ENCODE data around the gene CLEC11A.
"Not testable (repeated sequence)": the region's sequence is repeated elsewhere in the genome, so short reads cannot be mapped to it uniquely, and the experiment has no call there.

DNA sequence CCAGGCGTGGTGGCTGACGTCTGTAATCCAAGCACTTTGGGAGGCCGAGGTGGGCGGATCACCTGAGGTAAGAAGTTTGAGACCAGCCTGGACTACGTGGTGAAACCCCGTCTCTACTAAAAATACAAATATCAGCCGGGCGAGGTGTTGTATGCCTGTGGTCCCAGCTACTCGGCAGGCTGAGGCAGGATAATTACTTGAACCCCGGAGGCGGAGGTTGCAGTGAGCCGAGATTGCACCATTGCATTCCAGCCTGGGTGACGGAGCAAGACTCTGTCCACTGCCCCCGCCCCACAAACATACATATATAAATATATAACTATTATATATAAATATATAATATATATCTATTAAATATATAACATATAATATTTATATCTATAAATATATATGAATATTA is 24.0 kb downstream of the CLEC11A start:
- TF ChIP-seq, protein P1, sequence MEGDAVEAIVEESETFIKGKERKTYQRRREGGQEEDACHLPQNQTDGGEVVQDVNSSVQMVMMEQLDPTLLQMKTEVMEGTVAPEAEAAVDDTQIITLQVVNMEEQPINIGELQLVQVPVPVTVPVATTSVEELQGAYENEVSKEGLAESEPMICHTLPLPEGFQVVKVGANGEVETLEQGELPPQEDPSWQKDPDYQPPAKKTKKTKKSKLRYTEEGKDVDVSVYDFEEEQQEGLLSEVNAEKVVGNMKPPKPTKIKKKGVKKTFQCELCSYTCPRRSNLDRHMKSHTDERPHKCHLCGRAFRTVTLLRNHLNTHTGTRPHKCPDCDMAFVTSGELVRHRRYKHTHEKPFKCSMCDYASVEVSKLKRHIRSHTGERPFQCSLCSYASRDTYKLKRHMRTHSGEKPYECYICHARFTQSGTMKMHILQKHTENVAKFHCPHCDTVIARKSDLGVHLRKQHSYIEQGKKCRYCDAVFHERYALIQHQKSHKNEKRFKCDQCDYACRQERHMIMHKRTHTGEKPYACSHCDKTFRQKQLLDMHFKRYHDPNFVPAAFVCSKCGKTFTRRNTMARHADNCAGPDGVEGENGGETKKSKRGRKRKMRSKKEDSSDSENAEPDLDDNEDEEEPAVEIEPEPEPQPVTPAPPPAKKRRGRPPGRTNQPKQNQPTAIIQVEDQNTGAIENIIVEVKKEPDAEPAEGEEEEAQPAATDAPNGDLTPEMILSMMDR (IDR thresholded peaks at IDR 0.05): not testable (repeated sequence)
- not testable (repeated sequence) for TF ChIP-seq POLR2A (IDR thresholded peaks at IDR 0.05)
